Measurements from ENCODE around the gene TSPYL4. TPM values are rescaled to one million over a fixed set of nuclear protein-coding genes. Genes with fewer than 3 reads are reported as not detected.

The TSPYL4 gene
- total and polyA plus RNA-seq, 12 donors, result 8.5 to 38.9 (median 28.3) TPM

GRCh38 chr6:116214681-116215080 is 39.2 kb downstream of the TSPYL4 start:
- Histone ChIP-seq H3K4me1 (peaks cover 0 to 29% (median 8%) of the 10 kb centered on the region in 9 donors), H3K27me3 (no peaks in the 10 kb centered on the region), H3K27ac (no peak overlapping the region), H3K4me3 (no peak overlapping the region), H3K36me3 (no peaks in the 10 kb centered on the region), H3K9me3 (no peaks in the 10 kb centered on the region)
- TF ChIP-seq CTCF (IDR thresholded peaks at IDR 0.05), result no peak
- ATAC-seq, result no peak
- intact Hi-C loops (cut with DNase I), result loop anchor here in 3 of 10 donors (5.0 to 10.0 kb wide), 3 partner anchors 53 to 350 kb away; no protein-coding TSS in a partner anchor
- 90 to 94% methylated on average over 1 of the region's 1 CpG for WGBS, 2 donors
- no peak for DNase-seq

- intact Hi-C loops (cut with DNase I), result loop anchor here in 1 of 10 donors (10.0 kb wide), 1 partner anchor 354 kb away; no protein-coding TSS in a partner anchor
Measured at GRCh38 chr6:116210750-116211425, 43.0 kb downstream of the TSPYL4 start.

GRCh38 chr6:116210316-116210715 is 43.6 kb downstream of the TSPYL4 start:
- H3K27ac ChIP-seq, result peak overlapping the region in 4 of 10 donors; percentile 1 to 54 (median 22)
- no peak overlapping the region for H3K4me3 ChIP-seq
- H3K9me3 ChIP-seq, result no peaks in the 10 kb centered on the region
- H3K36me3 ChIP-seq, result no peaks in the 10 kb centered on the region
- intact Hi-C loops (cut with DNase I), result loop anchor here in 1 of 10 donors (10.0 kb wide), 1 partner anchor 354 kb away; no protein-coding TSS in a partner anchor
- DNase-seq (no peak), ATAC-seq (no peak)
- 93% methylated on average over 5 of the region's 5 CpGs for WGBS, 2 donors
- no peaks in the 10 kb centered on the region for H3K27me3 ChIP-seq
- H3K4me1 ChIP-seq, result peaks cover 0 to 22% (median 5%) of the 10 kb centered on the region in 9 donors
- no peak for TF ChIP-seq CTCF (IDR thresholded peaks at IDR 0.05)

More at GRCh38 chr6:116210750-116211425, 43.0 kb downstream of the TSPYL4 start:
- Histone ChIP-seq H3K27me3 (no peaks in the 10 kb centered on the region), H3K4me3 (no peak overlapping the region), H3K4me1 (peaks cover 0 to 17% (median 5%) of the 10 kb centered on the region in 9 donors), H3K36me3 (no peaks in the 10 kb centered on the region), H3K9me3 (no peaks in the 10 kb centered on the region), H3K27ac (peak overlapping the region in 6 of 10 donors; percentile 1 to 54 (median 22))
- DNase-seq (peak; percentile 45 to 71), ATAC-seq (peak; percentile 58 to 94 (median 90))
- WGBS, 2 donors, result 36 to 50% methylated on average over 3 of the region's 3 CpGs
- no peak for TF ChIP-seq CTCF (IDR thresholded peaks at IDR 0.05)

GRCh38 chr6:116208056-116208785 is 45.7 kb downstream of the TSPYL4 start:
- ATAC-seq, result no peak
- no peak overlapping the region for H3K4me3 ChIP-seq
- intact Hi-C loops (cut with DNase I), result loop anchor here in 1 of 10 donors (10.0 kb wide), 1 partner anchor 193 kb away; no protein-coding TSS in a partner anchor

More at GRCh38 chr6:116208056-116208785, 45.7 kb downstream of the TSPYL4 start:
- no peak for DNase-seq
- peaks cover 0 to 22% (median 10%) of the 10 kb centered on the region in 9 donors for H3K4me1 ChIP-seq
- 74 to 85% methylated on average over 4 of the region's 4 CpGs for WGBS, 2 donors
- H3K9me3 ChIP-seq, result no peaks in the 10 kb centered on the region
- H3K27me3 ChIP-seq, result no peaks in the 10 kb centered on the region
- no peaks in the 10 kb centered on the region for H3K36me3 ChIP-seq
- H3K27ac ChIP-seq, result no peak overlapping the region
- no peak for TF ChIP-seq CTCF (IDR thresholded peaks at IDR 0.05)
